OCI-LY3 (cell line): ENCODE results near the gene GPR62.

Source experiments
- H2AFZ ChIP-seq: fragments of 200-600, 300-600 bp; shearing (Covaris generic); 2 replicates; pipeline ENCODE4 v1.6.0; 2014; ENCODE audit warnings: antibody characterized with exemption, low read depth, low read length
- H3K27ac ChIP-seq: fragments of 200-600, 300-600 bp; sonication (generic); 2 replicates; pipeline ENCODE4 v1.5.1; 2014; ENCODE audit warnings: mild to moderate bottlenecking, low read length, moderate library complexity, mixed read lengths
- H3K27me3 ChIP-seq: fragments of 200-600, 300-600 bp; sonication (generic); 2 replicates; pipeline ENCODE4 v1.6.1; 2014; ENCODE audit warnings: low read depth, low read length, mixed read lengths
- H3K36me3 ChIP-seq: fragments of 200-600, 300-600 bp; sonication (generic); replicated peaks from 2 replicates; pipeline ENCODE3; 2014; ENCODE audit warnings: low read depth, low read length, mixed read lengths
- H3K4me1 ChIP-seq: fragments of 300-600, 200-600 bp; sonication (generic); 2 replicates; pipeline ENCODE4 v1.6.1; 2014; ENCODE audit warnings: low read length, mixed read lengths
- H3K4me2 ChIP-seq: fragments of 200-600, 300-600 bp; sonication (generic); 2 replicates; pipeline ENCODE4 v1.6.1; 2014; ENCODE audit warnings: low read length, mixed read lengths
- H3K4me3 ChIP-seq: fragments of 300-600, 200-600 bp; sonication (generic); 2 replicates; pipeline ENCODE4 v1.5.1; 2014; ENCODE audit warnings: antibody characterized with exemption, mild to moderate bottlenecking, low read length, moderate library complexity
- H3K79me2 ChIP-seq: fragments of 300-600, 200-600 bp; shearing (Covaris generic); 2 replicates; pipeline ENCODE4 v1.6.1; 2014; ENCODE audit warnings: mild to moderate bottlenecking, low read length, mixed read lengths
- H3K9ac ChIP-seq: fragments of 300-600, 200-600 bp; shearing (Covaris generic); 2 replicates; pipeline ENCODE4 v1.6.0; 2014; ENCODE audit warnings: mild to moderate bottlenecking, low read length, moderate library complexity
- H3K9me3 ChIP-seq: fragments of 200-600, 300-600 bp; shearing (Covaris generic); 2 replicates; pipeline ENCODE4 v1.6.1; 2014; ENCODE audit warnings: low read length, mixed read lengths; ENCODE audit not compliant: insufficient read depth
- H4K20me1 ChIP-seq: fragments of 200-600, 300-600 bp; sonication (generic); 2 replicates; pipeline ENCODE4 v1.6.1; 2016; ENCODE audit warnings: low read length, mixed read lengths; ENCODE audit not compliant: insufficient read depth
- CTCF ChIP-seq: fragments of 200-600, 300-600 bp; sonication (generic); IDR thresholded peaks from 2 replicates; pipeline ENCODE4 v1.5.1; 2014; ENCODE audit warnings: antibody characterized with exemption, low read length, low read depth
- EZH2phosphoT487 ChIP-seq: fragments of 200-600 bp; shearing (Covaris generic); IDR thresholded peaks from 2 replicates; pipeline ENCODE4 v1.6.1; 2018; ENCODE audit warnings: antibody characterized with exemption, mixed run types, low read depth

Gene GPR62

GRCh38 chr3:51995346-51996163 lies 40.4 kb downstream of the GPR62 start, which contains the start of gene RPL29:
Gene RPL29, minus strand, starts transcription at chr3:51995895. Its CDS starts 434 bp downstream, at chr3:51995461.
- H3K9ac ChIP-seq: peak within 1 kb of the TSS; percentile 98
- H3K9me3 ChIP-seq: no peaks in the 10 kb centered on the region
- peak within 1 kb of the TSS; percentile 6; the same call in 1 of the 2 replicates for H2AFZ ChIP-seq
- peaks cover 36% of the 10 kb centered on the region for H3K36me3 ChIP-seq
- peak within 1 kb of the TSS; percentile 72 for H3K27ac ChIP-seq
- H3K4me2 ChIP-seq: peak within 1 kb of the TSS; percentile 98
- H3K4me1 ChIP-seq: peaks cover 27% of the 10 kb centered on the region
- H4K20me1 ChIP-seq: peaks cover 9% of the 10 kb centered on the region; the same call in 1 of the 2 replicates
- peaks cover 35% of the 10 kb centered on the region for H3K79me2 ChIP-seq
- peaks cover 14% of the 10 kb centered on the region for H3K27me3 ChIP-seq
- TF ChIP-seq CTCF (no peak), EZH2phosphoT487 (no peak)
- H3K4me3 ChIP-seq: peak within 1 kb of the TSS; percentile 91

- no peak overlapping the region for H2AFZ ChIP-seq
- TF ChIP-seq CTCF: no peak
- TF ChIP-seq EZH2phosphoT487: no peak
- no peak overlapping the region for H3K9ac ChIP-seq
- H3K4me2 ChIP-seq: no peak overlapping the region
- peaks cover 9% of the 10 kb centered on the region; the same call in 1 of the 2 replicates for H4K20me1 ChIP-seq
- H3K36me3 ChIP-seq: peaks cover 29% of the 10 kb centered on the region
- H3K4me1 ChIP-seq: peaks cover 25% of the 10 kb centered on the region
- H3K27ac ChIP-seq: no peak overlapping the region
- peaks cover 32% of the 10 kb centered on the region for H3K79me2 ChIP-seq
- H3K4me3 ChIP-seq: no peak overlapping the region
- H3K27me3 ChIP-seq: peaks cover 15% of the 10 kb centered on the region
- no peaks in the 10 kb centered on the region for H3K9me3 ChIP-seq
These were observed 42.0 kb downstream of the GPR62 start for GRCh38 chr3:51997172-51997571.

GRCh38 chr3:51997935-51998596 lies 42.9 kb downstream of the GPR62 start:
- Histone ChIP-seq H3K9ac (no peak overlapping the region), H3K27me3 (peaks cover 24% of the 10 kb centered on the region), H3K4me3 (no peak overlapping the region), H3K4me1 (peaks cover 18% of the 10 kb centered on the region), H2AFZ (no peak overlapping the region), H4K20me1 (peaks cover 9% of the 10 kb centered on the region; the same call in 1 of the 2 replicates), H3K36me3 (peaks cover 21% of the 10 kb centered on the region), H3K4me2 (no peak overlapping the region), H3K9me3 (no peaks in the 10 kb centered on the region), H3K79me2 (peaks cover 24% of the 10 kb centered on the region), H3K27ac (no peak overlapping the region)
- TF ChIP-seq CTCF (no peak), EZH2phosphoT487 (no peak)

GRCh38 chr3:51998774-51999173 lies 43.6 kb downstream of the GPR62 start:
- Histone ChIP-seq H3K27me3 (peaks cover 31% of the 10 kb centered on the region), H3K9me3 (no peaks in the 10 kb centered on the region), H4K20me1 (0 out of 2 replicates have a peak, but pooled peaks cover 6% of the 10 kb centered on the region), H3K4me2 (no peak overlapping the region), H3K27ac (no peak overlapping the region), H3K9ac (no peak overlapping the region), H3K4me1 (peaks cover 15% of the 10 kb centered on the region), H3K4me3 (no peak overlapping the region), H3K79me2 (peaks cover 20% of the 10 kb centered on the region), H3K36me3 (peaks cover 16% of the 10 kb centered on the region), H2AFZ (no peak overlapping the region)
- TF ChIP-seq EZH2phosphoT487: no peak
